WTC11 (cell line): ENCODE data around the gene PHLPP2. TPM values are rescaled to one million over a fixed set of nuclear protein-coding genes. Genes with fewer than 3 reads are reported as not detected.
A peak's percentile ranks its signal among the peaks of the same experiment; 100 is the strongest.

Experiments
- ATAC-seq: fragments of 200-7000 bp; cut with Tn5 transposase; 2 replicates; pipeline ENCODE4 v1.10.0; 2021; ENCODE audit warnings: mild to moderate bottlenecking, moderate library complexity
- CTCF ChIA-PET: fragments of 300-600 bp; sonication (Branson Sonifier 250); formaldehyde crosslinking; loops from one replicate; lab custom pipeline; 2021; ENCODE audit warnings: antibody characterized with exemption; lab: Charles Lee
- POLR2A ChIA-PET: fragments of 350-600 bp; sonication (Branson Sonifier 250); formaldehyde crosslinking; loops from one replicate; lab custom pipeline; 2021; ENCODE audit warnings: antibody characterized with exemption; lab: Charles Lee
- DNase-seq: peaks from one replicate; pipeline ENCODE4 v3.0.0; 2021; ENCODE audit warnings: low spot score
- H3K27ac Mint-ChIP-seq: 2 replicates; pipeline ENCODE4 v1.8.0; 2021; ENCODE audit warnings: mixed read lengths
- H3K27me3 Mint-ChIP-seq: 2 replicates; pipeline ENCODE4 v1.8.0; 2021; ENCODE audit warnings: low read depth, mild to moderate bottlenecking, moderate library complexity, mixed read lengths
- H3K36me3 Mint-ChIP-seq: 2 replicates; pipeline ENCODE4 v1.8.0; 2021; ENCODE audit warnings: mixed read lengths
- H3K4me1 Mint-ChIP-seq: 2 replicates; pipeline ENCODE4 v1.8.0; 2022; ENCODE audit warnings: mixed read lengths
- H3K4me3 Mint-ChIP-seq: 2 replicates; pipeline ENCODE4 v1.8.0; 2021; ENCODE audit warnings: mild to moderate bottlenecking, moderate library complexity, mixed read lengths
- H3K9me3 Mint-ChIP-seq: 2 replicates; pipeline ENCODE4 v1.8.0; 2021; ENCODE audit warnings: mixed read lengths
- ATF1 ChIP-seq: sonication (generic); formaldehyde crosslinking; IDR thresholded peaks from 2 replicates; pipeline ENCODE4 v1.8.1; 2023; ENCODE audit warnings: mild to moderate bottlenecking, moderate library complexity, missing genetic modification reagents
- ATF6 ChIP-seq: sonication (generic); formaldehyde crosslinking; IDR thresholded peaks from 2 replicates; pipeline ENCODE4 v1.8.1; 2023; ENCODE audit warnings: mild to moderate bottlenecking, missing genetic modification reagents
- CREB1 ChIP-seq: sonication (generic); formaldehyde crosslinking; IDR thresholded peaks from 2 replicates; pipeline ENCODE4 v1.8.0; 2023; ENCODE audit warnings: mild to moderate bottlenecking, missing genetic modification reagents
- CTCF ChIP-seq: fragments of 200-600 bp; IDR thresholded peaks from 2 replicates; pipeline ENCODE4 v1.8.0; 2022; ENCODE audit warnings: antibody characterized with exemption
- E2F4 ChIP-seq: sonication (generic); formaldehyde crosslinking; IDR thresholded peaks from 2 replicates; pipeline ENCODE4 v1.8.1; 2022; ENCODE audit warnings: low read depth, mild to moderate bottlenecking, moderate library complexity, missing genetic modification reagents, borderline replicate concordance
- E2F5 ChIP-seq: sonication (generic); formaldehyde crosslinking; IDR thresholded peaks from 2 replicates; pipeline ENCODE4 v1.8.1; 2022; ENCODE audit warnings: mild to moderate bottlenecking, moderate library complexity, missing genetic modification reagents
- FOXJ3 ChIP-seq: sonication (generic); formaldehyde crosslinking; IDR thresholded peaks from 2 replicates; pipeline ENCODE4 v1.9.0; 2021; ENCODE audit warnings: missing genetic modification reagents, mild to moderate bottlenecking, borderline replicate concordance
- HMGA2 ChIP-seq: fragments of 250-450 bp; sonication (Bioruptor Pico); IDR thresholded peaks from 2 replicates; pipeline ENCODE4 v1.4.0; 2021; ENCODE audit warnings: mild to moderate bottlenecking, moderate library complexity
- JAZF1 ChIP-seq: fragments of 250-450 bp; sonication (Bioruptor Pico); IDR thresholded peaks from 2 replicates; pipeline ENCODE4 v1.9.0; 2021; ENCODE audit warnings: moderate library complexity, mild to moderate bottlenecking, inconsistent platforms
- KAT7 ChIP-seq: sonication (generic); formaldehyde crosslinking; IDR thresholded peaks from 2 replicates; pipeline ENCODE4 v1.8.1; 2023; ENCODE audit warnings: missing genetic modification reagents, mild to moderate bottlenecking, borderline replicate concordance
- MLX ChIP-seq: sonication (generic); formaldehyde crosslinking; IDR thresholded peaks from 2 replicates; pipeline ENCODE4 v1.8.1; 2023; ENCODE audit warnings: mild to moderate bottlenecking, missing genetic modification reagents, moderate library complexity
- MYBL2 ChIP-seq: sonication (generic); formaldehyde crosslinking; IDR thresholded peaks from 2 replicates; pipeline ENCODE4 v1.8.1; 2023; ENCODE audit warnings: mild to moderate bottlenecking, moderate library complexity, missing genetic modification reagents
- OVOL2 ChIP-seq: fragments of 250-450 bp; sonication (Bioruptor Pico); IDR thresholded peaks from 2 replicates; pipeline ENCODE4 v1.9.0; 2021; ENCODE audit warnings: mild to moderate bottlenecking, borderline replicate concordance
- PRDM15 ChIP-seq: sonication (generic); formaldehyde crosslinking; IDR thresholded peaks from 2 replicates; pipeline ENCODE4 v1.8.0; 2022; ENCODE audit warnings: missing genetic modification reagents
- SMAD3 ChIP-seq: sonication (generic); formaldehyde crosslinking; IDR thresholded peaks from 2 replicates; pipeline ENCODE4 v1.8.0; 2022; ENCODE audit warnings: missing genetic modification reagents, mild to moderate bottlenecking, borderline replicate concordance
- TCF7 ChIP-seq: sonication (generic); formaldehyde crosslinking; IDR thresholded peaks from 2 replicates; pipeline ENCODE4 v1.8.0; 2022; ENCODE audit warnings: mild to moderate bottlenecking, low read depth, missing genetic modification reagents, moderate library complexity
- ZNF263 ChIP-seq: sonication (generic); formaldehyde crosslinking; IDR thresholded peaks from 2 replicates; pipeline ENCODE4 v1.8.1; 2022; ENCODE audit warnings: low read depth, mild to moderate bottlenecking, moderate library complexity, missing genetic modification reagents
- ZNF671 ChIP-seq: fragments of 250-450 bp; sonication (Bioruptor Pico); IDR thresholded peaks from 2 replicates; pipeline ENCODE4 v1.8.0; 2021; ENCODE audit warnings: mild to moderate bottlenecking
- total RNA-seq: library from RNA; stranded (reverse); gene quantifications from 3 replicates; pipeline ENCODE4 v1.2.3, GENCODE V29; 2021

PHLPP2 gene
- total RNA-seq, 1 experiment from 2014 or later, result 29.3 TPM

GRCh38 chr16:71669926-71670536 lies 54.5 kb downstream of the PHLPP2 start:
- CTCF ChIA-PET, result interaction anchor here (0.6 to 1.5 kb wide), 5 partner anchors 42 to 291 kb away, joined by 3 to 6 read pairs (median 3); partner anchors contain the start of gene MARVELD3
- H3K9me3 Mint-ChIP-seq, result no peaks in the 10 kb centered on the region

GRCh38 chr16:71666928-71667707 lies 57.4 kb downstream of the PHLPP2 start:
- DNase-seq (no peak), ATAC-seq (no peak)
- peaks cover 68% of the 10 kb centered on the region for H3K36me3 Mint-ChIP-seq
- no peaks in the 10 kb centered on the region for H3K27me3 Mint-ChIP-seq
- POLR2A ChIA-PET, result no interaction called here
- H3K4me3 Mint-ChIP-seq, result no peak overlapping the region
- peak overlapping the region; percentile 71; the same call in 1 of the 2 replicates for H3K27ac Mint-ChIP-seq
- H3K4me1 Mint-ChIP-seq, result 0 out of 2 replicates have a peak, but pooled peaks cover 3% of the 10 kb centered on the region
- no peaks in the 10 kb centered on the region for H3K9me3 Mint-ChIP-seq
- CTCF ChIA-PET, result no interaction called here
- TF ChIP-seq ATF6 (CRISPR knock-in tag), result no peak

More at GRCh38 chr16:71669926-71670536, 54.5 kb downstream of the PHLPP2 start:
- POLR2A ChIA-PET, result interaction anchor here (0.6 kb wide), 1 partner anchor 117 kb away, joined by 4 read pairs; no protein-coding TSS in a partner anchor
- Mint-ChIP-seq H3K4me3 (no peak overlapping the region), H3K4me1 (0 out of 2 replicates have a peak, but pooled peaks cover 3% of the 10 kb centered on the region), H3K36me3 (peaks cover 73% of the 10 kb centered on the region), H3K27ac (0 out of 2 replicates have a peak overlapping the region, but pooled peaks have one; percentile 2), H3K27me3 (no peaks in the 10 kb centered on the region)
- DNase-seq (no peak), ATAC-seq (no peak)
- TF ChIP-seq SMAD3 (CRISPR knock-in tag) (no peak), JAZF1 (CRISPR knock-in tag) (no peak), CREB1 (CRISPR knock-in tag) (no peak), TCF7 (CRISPR knock-in tag) (no peak), ZNF263 (CRISPR knock-in tag) (no peak), MYBL2 (no peak), ATF1 (CRISPR knock-in tag) (no peak), CTCF (no peak), KAT7 (CRISPR knock-in tag) (no peak), E2F4 (CRISPR knock-in tag) (no peak), E2F5 (CRISPR knock-in tag) (no peak), HMGA2 (CRISPR knock-in tag) (no peak)

GRCh38 chr16:71666264-71666663 lies 58.2 kb downstream of the PHLPP2 start:
- CTCF ChIA-PET, result no interaction called here
- peaks cover 69% of the 10 kb centered on the region for H3K36me3 Mint-ChIP-seq
- POLR2A ChIA-PET, result no interaction called here
- H3K4me1 Mint-ChIP-seq, result 0 out of 2 replicates have a peak, but pooled peaks cover 3% of the 10 kb centered on the region
- H3K27ac Mint-ChIP-seq, result no peak overlapping the region; the same call in 1 of the 2 replicates
- no peak overlapping the region for H3K4me3 Mint-ChIP-seq
- DNase-seq, result no peak
- no peak for ATAC-seq
- H3K27me3 Mint-ChIP-seq, result no peaks in the 10 kb centered on the region
- H3K9me3 Mint-ChIP-seq, result no peaks in the 10 kb centered on the region
- TF ChIP-seq CREB1 (CRISPR knock-in tag), result no peak
- TF ChIP-seq OVOL2 (CRISPR knock-in tag), result no peak
- no peak for TF ChIP-seq ZNF671 (CRISPR knock-in tag)
- no peak for TF ChIP-seq PRDM15 (CRISPR knock-in tag)
- TF ChIP-seq FOXJ3 (CRISPR knock-in tag), result no peak
- TF ChIP-seq MLX, result no peak
